Loucy (cell line): ENCODE measurements around the gene ADAM8.

Experiments used
- H2AFZ ChIP-seq: fragments of 200-600 bp; sonication (generic); 2 replicates; pipeline ENCODE4 v1.6.0; 2016; ENCODE audit warnings: antibody characterized with exemption, mild to moderate bottlenecking, low read length, moderate library complexity
- H3F3A ChIP-seq: fragments of 200-600 bp; 2 replicates; pipeline ENCODE4 v1.6.0; 2016; ENCODE audit warnings: antibody characterized with exemption, low read depth, mild to moderate bottlenecking
- H3K27me3 ChIP-seq: fragments of 200-600 bp; sonication (generic); 2 replicates; pipeline ENCODE4 v1.6.1; 2014; ENCODE audit warnings: low read length, mild to moderate bottlenecking; ENCODE audit not compliant: insufficient read depth, poor library complexity, severe bottlenecking
- H3K36me3 ChIP-seq: fragments of 200-600 bp; sonication (generic); 2 replicates; pipeline ENCODE4 v1.6.1; 2016; ENCODE audit warnings: low read length; ENCODE audit not compliant: insufficient read depth
- H3K4me1 ChIP-seq: fragments of 200-600 bp; sonication (generic); 2 replicates; pipeline ENCODE4 v1.5.1; 2014; ENCODE audit warnings: low read length, mild to moderate bottlenecking; ENCODE audit not compliant: insufficient read depth, poor library complexity, severe bottlenecking
- H3K4me2 ChIP-seq: fragments of 200-600 bp; sonication (generic); 2 replicates; pipeline ENCODE4 v1.6.0; 2014; ENCODE audit warnings: antibody characterized with exemption, low read length, low read depth, mild to moderate bottlenecking; ENCODE audit not compliant: poor library complexity, severe bottlenecking
- H3K4me3 ChIP-seq: fragments of 200-600 bp; sonication (generic); 2 replicates; pipeline ENCODE4 v1.5.1; 2014; ENCODE audit warnings: low read length, mild to moderate bottlenecking, mixed read lengths; ENCODE audit not compliant: poor library complexity, severe bottlenecking
- H3K79me2 ChIP-seq: fragments of 200-600 bp; sonication (generic); 2 replicates; pipeline ENCODE4 v1.6.1; 2014; ENCODE audit warnings: low read length; ENCODE audit not compliant: insufficient read depth
- H3K9ac ChIP-seq: fragments of 200-600 bp; sonication (generic); 2 replicates; pipeline ENCODE4 v1.6.0; 2014; ENCODE audit warnings: mild to moderate bottlenecking, low read depth, low read length, moderate library complexity; ENCODE audit not compliant: poor library complexity, severe bottlenecking
- H3K9me2 ChIP-seq: fragments of 200-600 bp; sonication (generic); replicated peaks from 2 replicates; pipeline ENCODE4 v1.6.1; 2016; ENCODE audit warnings: low read depth, low read length, mixed read lengths
- H3K9me3 ChIP-seq: fragments of 200-600 bp; sonication (generic); 2 replicates; pipeline ENCODE4 v1.6.1; 2014; ENCODE audit warnings: mild to moderate bottlenecking, antibody characterized with exemption, low read length, low read depth; ENCODE audit not compliant: insufficient read depth
- H4K20me1 ChIP-seq: fragments of 200-600 bp; sonication (generic); 2 replicates; pipeline ENCODE4 v1.6.0; 2014; ENCODE audit warnings: antibody characterized with exemption, low read length, mild to moderate bottlenecking; ENCODE audit not compliant: insufficient read depth, poor library complexity, severe bottlenecking
- EZH2phosphoT487 ChIP-seq: fragments of 200-600 bp; IDR thresholded peaks from 2 replicates; pipeline ENCODE4 v1.6.1; 2018; ENCODE audit warnings: antibody characterized with exemption, mild to moderate bottlenecking, moderate library complexity, borderline replicate concordance
- TF ChIP-seq, protein P1 (sequence below): fragments of 200-600 bp; sonication (generic); conservative IDR thresholded peaks from 2 replicates; pipeline ENCODE4 v1.5.1; 2014; ENCODE audit warnings: mild to moderate bottlenecking, antibody characterized with exemption, low read length

ADAM8 gene

DNA sequence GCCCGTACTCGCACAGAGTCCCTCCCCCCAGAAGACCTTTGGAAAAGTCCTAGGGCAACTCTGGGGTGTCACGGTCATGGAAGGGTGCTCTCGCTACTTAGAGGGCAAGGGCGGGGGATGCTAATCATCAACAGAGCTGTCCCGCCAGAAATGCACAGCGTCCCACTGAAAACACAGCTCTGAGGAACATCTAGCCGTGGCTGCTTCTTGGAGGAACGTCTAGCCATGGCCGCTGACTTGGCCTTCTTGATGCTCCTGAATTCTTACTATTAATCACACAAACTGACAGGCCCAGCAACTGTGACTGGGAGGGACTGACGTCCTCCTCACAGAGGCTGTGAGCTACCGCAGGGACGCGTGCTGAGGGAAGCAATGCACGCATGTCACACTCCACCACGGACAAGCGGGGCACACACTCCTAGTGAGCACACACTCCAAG is 30.3 kb upstream of the ADAM8 start:
- Histone ChIP-seq H3K79me2 (peaks cover 60% of the 10 kb centered on the region), H3K9me3 (no peaks in the 10 kb centered on the region), H3K4me2 (peak overlapping the region; percentile 91), H3K4me3 (peak overlapping the region; percentile 96), H2AFZ (no peak overlapping the region), H3K9ac (peak overlapping the region; percentile 82), H3K4me1 (peaks cover 17% of the 10 kb centered on the region), H4K20me1 (peaks cover 11% of the 10 kb centered on the region), H3K9me2 (no peaks in the 10 kb centered on the region), H3F3A (no peaks in the 10 kb centered on the region; the same call in 1 of the 2 replicates), H3K36me3 (no peaks in the 10 kb centered on the region; the same call in 1 of the 2 replicates), H3K27me3 (no peaks in the 10 kb centered on the region)
- TF ChIP-seq EZH2phosphoT487, result no peak

DNA sequence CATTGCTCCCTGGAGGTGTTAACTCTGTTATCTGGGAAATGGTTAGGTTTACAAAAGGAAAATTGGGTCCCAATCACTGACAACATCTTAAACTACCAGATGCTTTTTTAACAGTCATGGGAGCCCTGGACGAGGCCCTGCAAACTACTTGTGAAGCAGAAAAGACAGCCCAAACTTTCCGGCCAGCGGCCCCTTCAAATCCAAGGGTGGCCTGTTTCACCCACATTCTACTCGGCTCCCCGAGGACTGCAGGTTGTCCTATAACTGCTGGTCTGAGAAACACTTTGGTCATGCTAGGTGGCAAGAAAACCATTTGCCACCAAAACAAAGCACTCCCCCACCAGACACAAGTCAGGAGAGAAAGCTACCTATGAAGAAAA is 29.4 kb upstream of the ADAM8 start:
- no peaks in the 10 kb centered on the region for H3K27me3 ChIP-seq
- H3K4me2 ChIP-seq, result peak overlapping the region; percentile 38

DNA sequence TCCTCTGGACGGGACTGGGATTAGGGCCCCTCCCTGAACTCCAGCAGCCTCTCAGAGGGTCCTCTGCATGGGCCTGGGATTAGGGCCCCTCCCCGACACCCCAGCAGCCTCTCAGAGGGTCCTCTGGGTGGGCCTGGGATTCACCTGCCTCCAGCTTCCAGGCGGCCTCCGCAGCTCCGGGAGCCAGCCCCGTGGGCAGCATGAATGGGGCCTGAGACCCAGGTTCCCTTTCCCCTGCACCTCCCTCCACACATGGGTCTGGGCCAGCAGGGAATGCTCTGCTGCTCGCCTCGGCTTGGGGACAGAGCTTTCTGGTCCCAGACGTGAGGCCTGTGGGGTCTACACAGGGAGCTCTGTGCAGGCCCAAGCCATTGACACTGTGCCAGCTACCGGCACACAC is 26.5 kb upstream of the ADAM8 start:
- H3F3A ChIP-seq, result no peaks in the 10 kb centered on the region
- TF ChIP-seq EZH2phosphoT487, result no peak
- TF ChIP-seq, protein P1, sequence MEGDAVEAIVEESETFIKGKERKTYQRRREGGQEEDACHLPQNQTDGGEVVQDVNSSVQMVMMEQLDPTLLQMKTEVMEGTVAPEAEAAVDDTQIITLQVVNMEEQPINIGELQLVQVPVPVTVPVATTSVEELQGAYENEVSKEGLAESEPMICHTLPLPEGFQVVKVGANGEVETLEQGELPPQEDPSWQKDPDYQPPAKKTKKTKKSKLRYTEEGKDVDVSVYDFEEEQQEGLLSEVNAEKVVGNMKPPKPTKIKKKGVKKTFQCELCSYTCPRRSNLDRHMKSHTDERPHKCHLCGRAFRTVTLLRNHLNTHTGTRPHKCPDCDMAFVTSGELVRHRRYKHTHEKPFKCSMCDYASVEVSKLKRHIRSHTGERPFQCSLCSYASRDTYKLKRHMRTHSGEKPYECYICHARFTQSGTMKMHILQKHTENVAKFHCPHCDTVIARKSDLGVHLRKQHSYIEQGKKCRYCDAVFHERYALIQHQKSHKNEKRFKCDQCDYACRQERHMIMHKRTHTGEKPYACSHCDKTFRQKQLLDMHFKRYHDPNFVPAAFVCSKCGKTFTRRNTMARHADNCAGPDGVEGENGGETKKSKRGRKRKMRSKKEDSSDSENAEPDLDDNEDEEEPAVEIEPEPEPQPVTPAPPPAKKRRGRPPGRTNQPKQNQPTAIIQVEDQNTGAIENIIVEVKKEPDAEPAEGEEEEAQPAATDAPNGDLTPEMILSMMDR, result no peak
- no peak overlapping the region for H3K9ac ChIP-seq
- H3K4me1 ChIP-seq, result peaks cover 10% of the 10 kb centered on the region
- peaks cover 49% of the 10 kb centered on the region for H3K79me2 ChIP-seq
- no peaks in the 10 kb centered on the region for H3K9me3 ChIP-seq
- no peak overlapping the region for H3K4me2 ChIP-seq
- H2AFZ ChIP-seq, result no peak overlapping the region
- peaks cover 6% of the 10 kb centered on the region for H4K20me1 ChIP-seq
- H3K4me3 ChIP-seq, result no peak overlapping the region
- H3K9me2 ChIP-seq, result no peaks in the 10 kb centered on the region
- peaks cover 22% of the 10 kb centered on the region; the same call in 1 of the 2 replicates for H3K36me3 ChIP-seq
- H3K27me3 ChIP-seq, result no peaks in the 10 kb centered on the region

More for the DNA sequence above, 29.4 kb upstream of the ADAM8 start:
- no peaks in the 10 kb centered on the region for H3K9me3 ChIP-seq
- no peaks in the 10 kb centered on the region for H3K9me2 ChIP-seq
- no peaks in the 10 kb centered on the region; the same call in 1 of the 2 replicates for H3K36me3 ChIP-seq
- H3K9ac ChIP-seq, result no peak overlapping the region
- peaks cover 60% of the 10 kb centered on the region for H3K79me2 ChIP-seq
- peaks cover 11% of the 10 kb centered on the region for H4K20me1 ChIP-seq
- H3F3A ChIP-seq, result no peaks in the 10 kb centered on the region
- no peak overlapping the region for H3K4me3 ChIP-seq
- TF ChIP-seq, protein P1, result no peak
- TF ChIP-seq EZH2phosphoT487, result no peak
- no peak overlapping the region for H2AFZ ChIP-seq
- peaks cover 17% of the 10 kb centered on the region for H3K4me1 ChIP-seq

DNA sequence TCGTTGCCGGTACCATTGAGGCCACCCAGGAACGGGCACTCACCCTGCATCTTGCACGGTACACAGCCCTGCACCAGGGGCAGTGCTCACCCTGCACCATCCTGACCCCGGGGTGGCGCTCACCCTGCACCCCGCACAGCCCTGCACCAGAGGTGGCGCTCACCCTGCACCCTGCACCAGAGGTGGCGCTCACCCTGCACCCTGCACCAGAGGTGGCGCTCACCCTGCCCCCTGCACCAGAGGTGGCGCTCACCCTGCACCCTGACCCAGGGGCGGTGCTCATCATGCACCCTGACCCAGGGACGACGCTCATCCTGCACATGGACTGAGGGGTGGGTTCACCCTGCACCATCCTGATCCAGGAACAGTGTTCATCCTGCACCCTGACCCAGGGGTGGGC is 25.6 kb upstream of the ADAM8 start:
- Histone ChIP-seq H3K4me1 (peaks cover 6% of the 10 kb centered on the region), H3K27me3 (no peaks in the 10 kb centered on the region), H3K4me2 (no peak overlapping the region), H3K36me3 (peaks cover 32% of the 10 kb centered on the region; the same call in 1 of the 2 replicates), H3F3A (no peaks in the 10 kb centered on the region), H4K20me1 (peaks cover 2% of the 10 kb centered on the region), H3K9me3 (no peaks in the 10 kb centered on the region), H3K9me2 (no peaks in the 10 kb centered on the region), H3K4me3 (no peak overlapping the region), H3K79me2 (peaks cover 40% of the 10 kb centered on the region), H3K9ac (no peak overlapping the region), H2AFZ (no peak overlapping the region)
- TF ChIP-seq, protein P1, result peak; percentile 13; the same call in 1 of the 2 replicates
- TF ChIP-seq EZH2phosphoT487, result no peak
